Sigmoid colon (tissue), 4 donors: ENCODE measurements around the gene LRRC2.

Source experiments
- EP300 ChIP-seq, 4 donors: sonication (generic); formaldehyde crosslinking; IDR thresholded peaks; one replicate each; pipeline ENCODE4 v1.6.1; 2017; ENCODE audit warnings: antibody characterized with exemption in 4 of 4
- POLR2A ChIP-seq, 2 donors: fragments of 450-650 bp; IDR thresholded peaks; one replicate each; pipeline ENCODE4 v1.6.1; 2016; ENCODE audit warnings: antibody characterized with exemption in 2 of 2, mild to moderate bottlenecking in 2 of 2, moderate library complexity in 2 of 2
- POLR2AphosphoS5 ChIP-seq, 4 donors: sonication (generic); formaldehyde crosslinking; IDR thresholded peaks; one replicate each; pipeline ENCODE4 v1.6.1; 2017; ENCODE audit warnings: antibody characterized with exemption in 4 of 4
- TF ChIP-seq, protein P1 (sequence below), 4 experiments: fragments of 450-650 bp in 3 of 4; fragments of 200-600 bp in 1 of 4; IDR thresholded peaks; one replicate each; pipeline ENCODE4 v1.5.1; 2016 to 2019; ENCODE audit warnings: antibody characterized with exemption in 4 of 4, mild to moderate bottlenecking in 3 of 4, moderate library complexity in 2 of 4

DNA sequence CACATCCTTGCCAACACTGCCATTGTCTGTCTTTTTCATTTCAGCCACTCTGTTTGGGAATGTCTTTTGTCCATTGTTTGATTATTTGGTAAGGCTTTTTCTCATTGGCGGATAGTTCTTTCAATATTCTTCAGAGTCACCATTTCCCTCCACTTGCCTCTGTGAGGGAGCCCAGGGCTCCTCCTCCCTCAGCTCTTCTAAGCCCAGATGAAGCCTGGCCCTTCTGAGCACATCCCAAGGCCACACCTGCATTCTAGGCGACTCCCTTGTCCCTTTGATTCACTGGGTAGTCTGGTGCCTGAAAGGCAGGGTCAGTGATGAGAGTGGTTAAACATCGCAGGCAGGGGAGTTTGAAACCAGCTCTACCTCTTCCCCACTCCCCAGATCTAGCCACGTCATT lies 89.0 kb downstream of the LRRC2 start:
- TF ChIP-seq, protein P1, sequence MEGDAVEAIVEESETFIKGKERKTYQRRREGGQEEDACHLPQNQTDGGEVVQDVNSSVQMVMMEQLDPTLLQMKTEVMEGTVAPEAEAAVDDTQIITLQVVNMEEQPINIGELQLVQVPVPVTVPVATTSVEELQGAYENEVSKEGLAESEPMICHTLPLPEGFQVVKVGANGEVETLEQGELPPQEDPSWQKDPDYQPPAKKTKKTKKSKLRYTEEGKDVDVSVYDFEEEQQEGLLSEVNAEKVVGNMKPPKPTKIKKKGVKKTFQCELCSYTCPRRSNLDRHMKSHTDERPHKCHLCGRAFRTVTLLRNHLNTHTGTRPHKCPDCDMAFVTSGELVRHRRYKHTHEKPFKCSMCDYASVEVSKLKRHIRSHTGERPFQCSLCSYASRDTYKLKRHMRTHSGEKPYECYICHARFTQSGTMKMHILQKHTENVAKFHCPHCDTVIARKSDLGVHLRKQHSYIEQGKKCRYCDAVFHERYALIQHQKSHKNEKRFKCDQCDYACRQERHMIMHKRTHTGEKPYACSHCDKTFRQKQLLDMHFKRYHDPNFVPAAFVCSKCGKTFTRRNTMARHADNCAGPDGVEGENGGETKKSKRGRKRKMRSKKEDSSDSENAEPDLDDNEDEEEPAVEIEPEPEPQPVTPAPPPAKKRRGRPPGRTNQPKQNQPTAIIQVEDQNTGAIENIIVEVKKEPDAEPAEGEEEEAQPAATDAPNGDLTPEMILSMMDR (IDR thresholded peaks at IDR 0.05) = no peak
- TF ChIP-seq POLR2A (IDR thresholded peaks at IDR 0.05) (no peak), POLR2AphosphoS5 (IDR thresholded peaks at IDR 0.05) (no peak), EP300 (IDR thresholded peaks at IDR 0.05) (no peak)
